Hematopoietic multipotent progenitor cell treated with erythropoietin and hydrocortisone succinate and interleukin-3 and kit ligand, for 17 days (in vitro differentiated cells): ENCODE measurements around the gene CASP12.

ENCODE experiments used
- DNase-seq: peaks from one replicate; pipeline ENCODE4 v3.0.0-alpha.2; 2015; ENCODE audit warnings: low spot score

CASP12 gene

DNA sequence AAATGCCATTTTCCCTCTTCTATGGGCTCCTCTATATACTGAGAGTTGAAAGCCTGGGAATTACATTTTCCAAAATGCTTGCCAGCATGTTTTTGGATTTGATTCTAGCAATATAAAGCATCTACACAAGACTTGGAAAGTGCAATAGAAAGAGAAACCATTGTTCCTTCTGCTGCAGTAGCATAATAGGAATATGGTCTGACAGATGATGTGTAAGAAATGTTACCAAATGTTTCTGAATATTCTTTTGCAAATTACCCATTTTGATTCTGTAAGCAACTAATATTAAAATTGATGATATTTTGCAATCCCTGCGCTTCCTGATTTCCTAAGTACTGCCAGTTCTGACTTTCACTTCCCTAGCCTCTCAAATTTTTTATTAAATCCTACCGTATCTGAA, 61.6 kb downstream of the CASP12 start:
- DNase-seq = no peak
